ENCODE results near the gene TYROBP. TPM values are rescaled to one million over a fixed set of nuclear protein-coding genes. Genes with fewer than 3 reads are reported as not detected.

TYROBP gene
- total RNA-seq, 1 donor from 2014 or later, result not detected

DNA sequence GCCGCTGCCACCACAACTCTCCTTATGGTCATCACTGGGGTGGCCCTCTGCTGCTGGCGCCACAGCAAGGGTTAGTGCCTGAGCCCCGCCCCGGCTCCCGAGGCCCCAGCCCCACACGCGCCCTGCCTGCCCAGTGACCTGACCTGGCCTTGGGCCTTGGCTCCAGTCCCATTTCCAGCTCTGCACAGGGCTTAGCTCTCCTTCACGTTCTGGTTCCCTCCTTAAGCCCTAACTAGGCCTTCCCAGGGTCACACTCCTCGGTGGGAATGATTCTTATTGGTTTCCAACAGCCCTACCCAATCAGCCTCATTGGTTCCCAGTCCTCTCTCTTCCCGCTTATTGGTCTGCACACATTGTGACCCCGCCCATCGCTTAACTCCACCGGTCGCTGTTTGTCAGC is 45.6 kb downstream of the TYROBP start:
- peaks cover 10% of the 10 kb centered on the region for H3K4me1 Mint-ChIP-seq (ENCODE audit: unreplicated experiment)
- no peak overlapping the region for H3K27ac Mint-ChIP-seq (ENCODE audit: unreplicated experiment)
- H3K27me3 Mint-ChIP-seq (ENCODE audit: unreplicated experiment), result peaks cover 37% of the 10 kb centered on the region
- no peak overlapping the region for H3K4me3 Mint-ChIP-seq (ENCODE audit: unreplicated experiment)
- TF ChIP-seq, protein P1, sequence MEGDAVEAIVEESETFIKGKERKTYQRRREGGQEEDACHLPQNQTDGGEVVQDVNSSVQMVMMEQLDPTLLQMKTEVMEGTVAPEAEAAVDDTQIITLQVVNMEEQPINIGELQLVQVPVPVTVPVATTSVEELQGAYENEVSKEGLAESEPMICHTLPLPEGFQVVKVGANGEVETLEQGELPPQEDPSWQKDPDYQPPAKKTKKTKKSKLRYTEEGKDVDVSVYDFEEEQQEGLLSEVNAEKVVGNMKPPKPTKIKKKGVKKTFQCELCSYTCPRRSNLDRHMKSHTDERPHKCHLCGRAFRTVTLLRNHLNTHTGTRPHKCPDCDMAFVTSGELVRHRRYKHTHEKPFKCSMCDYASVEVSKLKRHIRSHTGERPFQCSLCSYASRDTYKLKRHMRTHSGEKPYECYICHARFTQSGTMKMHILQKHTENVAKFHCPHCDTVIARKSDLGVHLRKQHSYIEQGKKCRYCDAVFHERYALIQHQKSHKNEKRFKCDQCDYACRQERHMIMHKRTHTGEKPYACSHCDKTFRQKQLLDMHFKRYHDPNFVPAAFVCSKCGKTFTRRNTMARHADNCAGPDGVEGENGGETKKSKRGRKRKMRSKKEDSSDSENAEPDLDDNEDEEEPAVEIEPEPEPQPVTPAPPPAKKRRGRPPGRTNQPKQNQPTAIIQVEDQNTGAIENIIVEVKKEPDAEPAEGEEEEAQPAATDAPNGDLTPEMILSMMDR (IDR thresholded peaks at IDR 0.05; ENCODE audit: unreplicated experiment), result no peak
- H3K36me3 Mint-ChIP-seq (ENCODE audit: low read depth, unreplicated experiment), result peaks cover 8% of the 10 kb centered on the region
- no peak for DNase-seq (ENCODE audit: low spot score)
- no peaks in the 10 kb centered on the region for H3K9me3 Mint-ChIP-seq (ENCODE audit: unreplicated experiment)

DNA sequence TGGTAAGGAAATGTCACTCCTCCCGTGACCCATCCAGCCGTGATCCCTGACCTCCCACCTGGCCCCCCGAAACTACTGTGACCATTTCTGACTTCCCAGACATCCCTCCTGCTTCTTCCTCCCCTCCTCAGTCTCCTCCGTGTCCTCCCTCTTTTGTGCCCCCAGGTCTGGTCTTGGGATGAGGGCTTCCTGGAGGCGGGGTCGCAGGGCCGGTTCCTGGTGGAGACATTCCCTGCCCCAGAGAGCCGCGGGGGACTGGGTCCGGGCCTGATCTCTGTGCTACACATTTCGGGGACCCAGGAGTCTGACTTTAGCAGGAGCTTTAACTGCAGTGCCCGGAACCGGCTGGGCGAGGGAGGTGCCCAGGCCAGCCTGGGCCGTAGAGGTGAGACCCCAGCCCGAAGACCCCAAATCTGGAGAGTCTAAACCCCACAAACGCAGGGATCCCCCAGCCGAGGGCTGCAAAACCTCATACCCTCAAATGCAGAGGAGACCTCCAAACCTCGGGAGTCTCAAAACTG is 46.4 kb downstream of the TYROBP start:
- Mint-ChIP-seq H3K36me3 (ENCODE audit: low read depth, unreplicated experiment) (peaks cover 6% of the 10 kb centered on the region), H3K9me3 (ENCODE audit: unreplicated experiment) (no peaks in the 10 kb centered on the region), H3K4me3 (ENCODE audit: unreplicated experiment) (peak overlapping the region; percentile 59), H3K27ac (ENCODE audit: unreplicated experiment) (no peak overlapping the region), H3K27me3 (ENCODE audit: unreplicated experiment) (peaks cover 38% of the 10 kb centered on the region), H3K4me1 (ENCODE audit: unreplicated experiment) (peaks cover 10% of the 10 kb centered on the region)
- TF ChIP-seq, protein P1 (IDR thresholded peaks at IDR 0.05; ENCODE audit: unreplicated experiment), result no peak
- DNase-seq (ENCODE audit: low spot score), result no peak

- no peak overlapping the region for H3K27ac Mint-ChIP-seq (ENCODE audit: unreplicated experiment)
- peaks cover 6% of the 10 kb centered on the region for H3K36me3 Mint-ChIP-seq (ENCODE audit: low read depth, unreplicated experiment)
- peak; percentile 59 for DNase-seq (ENCODE audit: low spot score)
- H3K4me1 Mint-ChIP-seq (ENCODE audit: unreplicated experiment), result peaks cover 10% of the 10 kb centered on the region
- peaks cover 33% of the 10 kb centered on the region for H3K27me3 Mint-ChIP-seq (ENCODE audit: unreplicated experiment)
- no peaks in the 10 kb centered on the region for H3K9me3 Mint-ChIP-seq (ENCODE audit: unreplicated experiment)
- peak overlapping the region; percentile 59 for H3K4me3 Mint-ChIP-seq (ENCODE audit: unreplicated experiment)
- TF ChIP-seq, protein P1 (IDR thresholded peaks at IDR 0.05; ENCODE audit: unreplicated experiment), result no peak
Observed at GRCh38 chr19:35860818-35861639, 47.1 kb downstream of the TYROBP start.

GRCh38 chr19:35860436-35860817 is 47.7 kb downstream of the TYROBP start:
- Mint-ChIP-seq H3K4me3 (ENCODE audit: unreplicated experiment) (no peak overlapping the region), H3K9me3 (ENCODE audit: unreplicated experiment) (no peaks in the 10 kb centered on the region), H3K36me3 (ENCODE audit: low read depth, unreplicated experiment) (peaks cover 3% of the 10 kb centered on the region), H3K27me3 (ENCODE audit: unreplicated experiment) (peaks cover 34% of the 10 kb centered on the region), H3K27ac (ENCODE audit: unreplicated experiment) (no peak overlapping the region), H3K4me1 (ENCODE audit: unreplicated experiment) (peaks cover 14% of the 10 kb centered on the region)
- DNase-seq (ENCODE audit: low spot score), result no peak
- TF ChIP-seq, protein P1 (IDR thresholded peaks at IDR 0.05; ENCODE audit: unreplicated experiment), result no peak

- Mint-ChIP-seq H3K9me3 (ENCODE audit: unreplicated experiment) (no peaks in the 10 kb centered on the region), H3K4me1 (ENCODE audit: unreplicated experiment) (peaks cover 14% of the 10 kb centered on the region), H3K27me3 (ENCODE audit: unreplicated experiment) (peaks cover 34% of the 10 kb centered on the region), H3K27ac (ENCODE audit: unreplicated experiment) (no peak overlapping the region), H3K4me3 (ENCODE audit: unreplicated experiment) (no peak overlapping the region), H3K36me3 (ENCODE audit: low read depth, unreplicated experiment) (peaks cover 3% of the 10 kb centered on the region)
- DNase-seq (ENCODE audit: low spot score), result no peak
- TF ChIP-seq, protein P1 (IDR thresholded peaks at IDR 0.05; ENCODE audit: unreplicated experiment), result no peak
Observed at GRCh38 chr19:35859414-35859813, 48.7 kb downstream of the TYROBP start.
